ENCODE measurements around the gene FNDC3B. TPM values are rescaled to one million over a fixed set of nuclear protein-coding genes. Genes with fewer than 3 reads are reported as not detected.

The FNDC3B gene
- total RNA-seq, 1 experiment from 2014 or later: 48.6 TPM

DNA sequence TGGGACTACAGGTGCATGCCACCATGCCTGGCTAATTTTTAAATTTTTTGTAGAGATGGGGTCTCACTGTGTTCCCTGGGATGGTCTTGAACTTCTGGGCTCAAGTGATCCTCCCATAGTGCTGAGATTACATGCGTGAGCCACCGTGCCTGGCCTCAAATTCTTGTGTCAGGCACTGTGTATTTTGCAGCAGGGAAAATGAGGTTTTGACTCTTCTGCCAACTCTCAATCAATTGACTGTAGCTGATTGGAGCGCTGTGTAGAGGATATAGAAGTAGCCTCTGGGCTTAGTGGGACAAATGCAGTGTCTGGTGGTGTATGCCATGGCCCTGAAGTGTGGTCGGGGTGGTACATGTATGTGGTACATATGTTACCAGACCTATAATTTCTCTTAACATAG, 152.3 kb downstream of the FNDC3B start:
- no peak overlapping the region for H3K4me3 ChIP-seq (ENCODE audit: low read length)
- no peak overlapping the region for H3K4me2 ChIP-seq (ENCODE audit: low read length)
- no peaks in the 10 kb centered on the region for H3K36me3 ChIP-seq (ENCODE audit: low read depth, low read length)
- H3K27ac ChIP-seq (ENCODE audit: low read length): no peak overlapping the region
- no peak for TF ChIP-seq EZH2 (IDR thresholded peaks at IDR 0.05; ENCODE audit: low read length, unreplicated experiment)
- no peak for TF ChIP-seq EZH2phosphoT487 (IDR thresholded peaks at IDR 0.05; ENCODE audit: borderline replicate concordance, low read length)
- TF ChIP-seq CTCF (conservative IDR thresholded peaks at IDR 0.05; ENCODE audit: low read depth, low read length): no peak
- H3K9me3 ChIP-seq (ENCODE audit: low read length): no peaks in the 10 kb centered on the region
- no TSS peak for BruUV-seq (replicated peaks)
- CTCF ChIA-PET: no interaction called here
- H4K20me1 ChIP-seq (ENCODE audit: low read length): no peaks in the 10 kb centered on the region
- H3K79me2 ChIP-seq (ENCODE audit: low read length): peaks cover 65% of the 10 kb centered on the region
- ATAC-seq: no peak
- no peak overlapping the region for H2AFZ ChIP-seq (ENCODE audit: low read length)
- H3K4me1 ChIP-seq (ENCODE audit: insufficient read depth, low read length): peaks cover 15% of the 10 kb centered on the region
- POLR2A ChIA-PET (ENCODE audit: unreplicated experiment): no interaction called here
- H3K27me3 ChIP-seq (ENCODE audit: low read length): no peaks in the 10 kb centered on the region
- H3F3A ChIP-seq (ENCODE audit: low read length, unreplicated experiment): no peaks in the 10 kb centered on the region
- H3K9ac ChIP-seq (ENCODE audit: low read length): no peak overlapping the region
- no peak for DNase-seq
- intact Hi-C loops (cut with micrococcal nuclease): loop anchor here (5.0 kb wide), 1 partner anchor 544 kb away; no protein-coding TSS in a partner anchor
- no peaks in the 10 kb centered on the region for H3K9me2 ChIP-seq (replicated peaks; ENCODE audit: low read length)

GRCh38 chr3:172192830-172193415, 153.5 kb downstream of the FNDC3B start:
- no peak for DNase-seq
- no peaks in the 10 kb centered on the region for H3F3A ChIP-seq (ENCODE audit: low read length, unreplicated experiment)
- no peak overlapping the region for H3K4me2 ChIP-seq (ENCODE audit: low read length)
- H3K4me3 ChIP-seq (ENCODE audit: low read length): no peak overlapping the region
- peaks cover 15% of the 10 kb centered on the region for H3K4me1 ChIP-seq (ENCODE audit: insufficient read depth, low read length)
- TF ChIP-seq EZH2 (IDR thresholded peaks at IDR 0.05; ENCODE audit: low read length, unreplicated experiment): no peak
- TF ChIP-seq EZH2phosphoT487 (IDR thresholded peaks at IDR 0.05; ENCODE audit: borderline replicate concordance, low read length): no peak
- TF ChIP-seq CTCF (conservative IDR thresholded peaks at IDR 0.05; ENCODE audit: low read depth, low read length): no peak
- no peaks in the 10 kb centered on the region for H3K9me2 ChIP-seq (replicated peaks; ENCODE audit: low read length)
- BruUV-seq (replicated peaks): no TSS peak
- ChIA-PET CTCF (interaction anchor here (0.5 kb wide), 1 partner anchor 26 kb away, joined by 3 read pairs; no protein-coding TSS in a partner anchor), POLR2A (ENCODE audit: unreplicated experiment) (no interaction called here)
- ATAC-seq: no peak
- no peak overlapping the region for H3K9ac ChIP-seq (ENCODE audit: low read length)
- no peaks in the 10 kb centered on the region for H3K9me3 ChIP-seq (ENCODE audit: low read length)
- intact Hi-C loops (cut with micrococcal nuclease): loop anchor here (5.0 kb wide), 1 partner anchor 546 kb away; no protein-coding TSS in a partner anchor
- no peak overlapping the region for H3K27ac ChIP-seq (ENCODE audit: low read length)
- no peaks in the 10 kb centered on the region for H3K36me3 ChIP-seq (ENCODE audit: low read depth, low read length)
- H3K79me2 ChIP-seq (ENCODE audit: low read length): peaks cover 64% of the 10 kb centered on the region
- H4K20me1 ChIP-seq (ENCODE audit: low read length): no peaks in the 10 kb centered on the region
- no peaks in the 10 kb centered on the region for H3K27me3 ChIP-seq (ENCODE audit: low read length)
- no peak overlapping the region for H2AFZ ChIP-seq (ENCODE audit: low read length)

DNA sequence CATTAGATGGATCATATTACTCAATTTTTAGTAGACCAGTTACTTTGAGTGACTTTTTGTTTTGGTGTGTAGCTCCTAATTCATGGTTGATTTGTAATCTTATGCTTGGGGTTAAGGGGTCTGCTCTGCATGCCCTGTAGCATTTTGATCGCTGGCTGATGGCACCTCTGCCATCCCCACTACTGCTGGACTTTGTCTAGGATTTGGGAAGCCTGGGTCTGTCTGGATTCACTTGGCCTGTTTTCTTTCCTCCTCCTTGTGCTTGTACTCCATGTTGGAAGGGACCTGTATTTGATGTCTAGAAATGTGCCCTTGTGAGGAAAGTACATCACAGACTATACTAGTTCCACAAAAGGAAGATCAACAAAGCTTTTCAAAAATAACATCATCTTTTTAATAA, 154.1 kb downstream of the FNDC3B start:
- Histone ChIP-seq H2AFZ (ENCODE audit: low read length) (no peak overlapping the region), H3K4me1 (ENCODE audit: insufficient read depth, low read length) (peaks cover 15% of the 10 kb centered on the region), H3K9me3 (ENCODE audit: low read length) (no peaks in the 10 kb centered on the region), H3K36me3 (ENCODE audit: low read depth, low read length) (no peaks in the 10 kb centered on the region), H3K27me3 (ENCODE audit: low read length) (no peaks in the 10 kb centered on the region), H3K4me3 (ENCODE audit: low read length) (no peak overlapping the region), H3K9me2 (replicated peaks; ENCODE audit: low read length) (no peaks in the 10 kb centered on the region), H4K20me1 (ENCODE audit: low read length) (no peaks in the 10 kb centered on the region), H3F3A (ENCODE audit: low read length, unreplicated experiment) (no peaks in the 10 kb centered on the region), H3K27ac (ENCODE audit: low read length) (no peak overlapping the region), H3K4me2 (ENCODE audit: low read length) (no peak overlapping the region), H3K9ac (ENCODE audit: low read length) (no peak overlapping the region), H3K79me2 (ENCODE audit: low read length) (peaks cover 70% of the 10 kb centered on the region)
- TF ChIP-seq EZH2phosphoT487 (IDR thresholded peaks at IDR 0.05; ENCODE audit: borderline replicate concordance, low read length) (no peak), EZH2 (IDR thresholded peaks at IDR 0.05; ENCODE audit: low read length, unreplicated experiment) (no peak), CTCF (conservative IDR thresholded peaks at IDR 0.05; ENCODE audit: low read depth, low read length) (no peak)
- intact Hi-C loops (cut with micrococcal nuclease): loop anchor here (5.0 kb wide), 1 partner anchor 546 kb away; no protein-coding TSS in a partner anchor
- ChIA-PET POLR2A (ENCODE audit: unreplicated experiment) (no interaction called here), CTCF (interaction anchor here (0.5 kb wide), 1 partner anchor 26 kb away, joined by 3 read pairs; no protein-coding TSS in a partner anchor)
- BruUV-seq (replicated peaks): no TSS peak
- DNase-seq (no peak), ATAC-seq (no peak)
